ENCODE results near the gene TMEM82. TPM values are rescaled to one million over a fixed set of nuclear protein-coding genes. Genes with fewer than 3 reads are reported as not detected.

The TMEM82 gene
- total and polyA plus RNA-seq, 2 of the 13 experiments (the other 11 are each of a cell fraction or from before 2014, with no cell fraction given): 0.24 to 0.97 TPM

DNA sequence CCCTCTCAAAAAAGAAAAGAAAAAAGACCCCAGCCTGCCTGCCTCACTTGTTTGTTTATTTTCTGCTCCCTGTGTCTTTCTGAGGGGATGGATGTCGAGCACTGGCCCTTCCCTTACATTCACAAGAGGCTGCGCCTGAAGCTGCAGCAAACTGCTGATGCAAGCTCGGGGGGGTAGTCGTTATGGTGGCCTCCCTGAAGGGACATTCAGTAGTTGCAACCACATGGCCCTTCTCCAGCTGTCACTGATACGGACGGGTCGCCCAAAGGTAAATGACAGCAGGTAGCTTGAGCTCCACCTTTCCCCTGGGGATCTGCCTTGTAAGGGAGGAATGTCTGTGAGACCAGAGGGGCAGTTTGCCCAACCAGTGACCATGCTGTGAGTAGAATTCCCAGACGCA, 40.5 kb upstream of the TMEM82 start:
- Histone ChIP-seq H3K4me1 (ENCODE audit: insufficient read depth, low read length) (no peaks in the 10 kb centered on the region), H3K36me3 (replicated peaks in 1 of 2; ENCODE audit: control insufficient read depth in 1 of 2, insufficient read depth in 2 of 2, low read length in 2 of 2) (peaks cover 5 to 18% of the 10 kb centered on the region in 2 experiments; a peak in 4 of 5 replicates), H3K27me3 (ENCODE audit: control insufficient read depth in 1 of 2, insufficient read depth in 2 of 2, low read length in 2 of 2) (no peaks in the 10 kb centered on the region), H3K4me2 (ENCODE audit: low read depth, low read length) (no peak overlapping the region), H2AFZ (ENCODE audit: low read length) (no peak overlapping the region), H3K9ac (ENCODE audit: insufficient read depth, low read depth, low read length) (no peak overlapping the region), H3K4me3 (replicated peaks in 1 of 3; ENCODE audit: insufficient read depth in 1 of 3, low read depth in 2 of 3, low read length in 3 of 3) (no peak overlapping the region), H3K27ac (ENCODE audit: extremely low read length, insufficient read depth, low read length) (no peak overlapping the region), H3K9me3 (ENCODE audit: low read length) (no peaks in the 10 kb centered on the region), H3K79me2 (ENCODE audit: insufficient read depth, low read length) (no peaks in the 10 kb centered on the region), H4K20me1 (ENCODE audit: insufficient read depth, low read length) (no peaks in the 10 kb centered on the region)
- POLR2A ChIA-PET: no interaction called here
- in situ Hi-C loops (cut with HindIII; ENCODE audit: extremely low pct_ligation_motif_present, low pct_unique_long_range_greater_than_20kb) (no loop called here), intact Hi-C loops (cut with micrococcal nuclease; ENCODE audit: unreplicated experiment) (no loop called here)
- DNase-seq (ENCODE audit: low spot score) (no peak), FAIRE-seq (no peak), ATAC-seq (no peak)
- WGBS (ENCODE audit: low lambda C conversion rate): 93% methylated on average over 4 of the region's 8 CpGs
- no TSS peak for BruUV-seq (replicated peaks)
- CTCF ChIA-PET (ENCODE audit: low intra/inter-chr PET ratio, low total read pairs): no interaction called here
- TF ChIP-seq FIP1L1 (IDR thresholded peaks at IDR 0.05; ENCODE audit: borderline replicate concordance, insufficient read depth, low read depth, low read length) (no peak), ZNF564 (CRISPR knock-in tag; IDR thresholded peaks at IDR 0.05) (no peak), HDAC6 (IDR thresholded peaks at IDR 0.05; ENCODE audit: low read depth, low read length) (no peak), PLSCR1 (CRISPR knock-in tag; IDR thresholded peaks at IDR 0.05; ENCODE audit: borderline replicate concordance) (no peak), ZNF34 (CRISPR knock-in tag; IDR thresholded peaks at IDR 0.05; ENCODE audit: borderline replicate concordance) (no peak), ZNF350 (CRISPR knock-in tag; IDR thresholded peaks at IDR 0.05; ENCODE audit: borderline replicate concordance, low read depth) (no peak), SMARCC2 (IDR thresholded peaks at IDR 0.05) (no peak), JARID2 (CRISPR knock-in tag; IDR thresholded peaks at IDR 0.05; ENCODE audit: insufficient replicate concordance) (no peak), ZNF235 (CRISPR knock-in tag; IDR thresholded peaks at IDR 0.05; ENCODE audit: borderline replicate concordance) (no peak), HINFP (CRISPR knock-in tag; IDR thresholded peaks at IDR 0.05; ENCODE audit: low read depth) (no peak), NRL (CRISPR knock-in tag; IDR thresholded peaks at IDR 0.05; ENCODE audit: borderline replicate concordance) (no peak), MEIS2 (CRISPR knock-in tag; IDR thresholded peaks at IDR 0.05) (no peak)
- TF ChIP-seq, protein P1, sequence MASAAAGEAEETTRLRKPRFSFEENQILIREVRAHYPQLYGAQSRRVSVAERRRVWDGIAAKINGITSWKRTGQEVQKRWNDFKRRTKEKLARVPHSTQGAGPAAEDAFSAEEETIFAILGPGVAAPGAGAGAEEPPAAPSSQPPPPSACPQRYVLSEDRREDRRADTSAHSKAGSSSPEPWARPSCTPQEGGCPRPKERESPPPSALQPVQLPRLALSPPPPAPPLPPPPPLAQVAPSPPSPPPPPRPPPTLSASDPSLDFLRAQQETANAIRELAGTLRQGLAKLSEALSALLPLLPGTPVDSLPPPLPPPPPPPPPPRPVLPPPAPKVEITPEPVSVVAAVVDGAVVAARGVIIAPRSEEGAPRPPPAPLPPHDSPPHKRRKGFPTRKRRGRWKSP (CRISPR knock-in tag; IDR thresholded peaks at IDR 0.05): no peak
- TF ChIP-seq, protein P2, sequence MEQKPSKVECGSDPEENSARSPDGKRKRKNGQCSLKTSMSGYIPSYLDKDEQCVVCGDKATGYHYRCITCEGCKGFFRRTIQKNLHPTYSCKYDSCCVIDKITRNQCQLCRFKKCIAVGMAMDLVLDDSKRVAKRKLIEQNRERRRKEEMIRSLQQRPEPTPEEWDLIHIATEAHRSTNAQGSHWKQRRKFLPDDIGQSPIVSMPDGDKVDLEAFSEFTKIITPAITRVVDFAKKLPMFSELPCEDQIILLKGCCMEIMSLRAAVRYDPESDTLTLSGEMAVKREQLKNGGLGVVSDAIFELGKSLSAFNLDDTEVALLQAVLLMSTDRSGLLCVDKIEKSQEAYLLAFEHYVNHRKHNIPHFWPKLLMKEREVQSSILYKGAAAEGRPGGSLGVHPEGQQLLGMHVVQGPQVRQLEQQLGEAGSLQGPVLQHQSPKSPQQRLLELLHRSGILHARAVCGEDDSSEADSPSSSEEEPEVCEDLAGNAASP (CRISPR knock-in tag; IDR thresholded peaks at IDR 0.05; ENCODE audit: borderline replicate concordance): no peak
- TF ChIP-seq, protein P3, sequence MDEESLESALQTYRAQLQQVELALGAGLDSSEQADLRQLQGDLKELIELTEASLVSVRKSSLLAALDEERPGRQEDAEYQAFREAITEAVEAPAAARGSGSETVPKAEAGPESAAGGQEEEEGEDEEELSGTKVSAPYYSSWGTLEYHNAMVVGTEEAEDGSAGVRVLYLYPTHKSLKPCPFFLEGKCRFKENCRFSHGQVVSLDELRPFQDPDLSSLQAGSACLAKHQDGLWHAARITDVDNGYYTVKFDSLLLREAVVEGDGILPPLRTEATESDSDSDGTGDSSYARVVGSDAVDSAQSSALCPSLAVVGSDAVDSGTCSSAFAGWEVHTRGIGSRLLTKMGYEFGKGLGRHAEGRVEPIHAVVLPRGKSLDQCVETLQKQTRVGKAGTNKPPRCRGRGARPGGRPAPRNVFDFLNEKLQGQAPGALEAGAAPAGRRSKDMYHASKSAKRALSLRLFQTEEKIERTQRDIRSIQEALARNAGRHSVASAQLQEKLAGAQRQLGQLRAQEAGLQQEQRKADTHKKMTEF (CRISPR knock-in tag; IDR thresholded peaks at IDR 0.05): no peak
- TF ChIP-seq, protein P4, sequence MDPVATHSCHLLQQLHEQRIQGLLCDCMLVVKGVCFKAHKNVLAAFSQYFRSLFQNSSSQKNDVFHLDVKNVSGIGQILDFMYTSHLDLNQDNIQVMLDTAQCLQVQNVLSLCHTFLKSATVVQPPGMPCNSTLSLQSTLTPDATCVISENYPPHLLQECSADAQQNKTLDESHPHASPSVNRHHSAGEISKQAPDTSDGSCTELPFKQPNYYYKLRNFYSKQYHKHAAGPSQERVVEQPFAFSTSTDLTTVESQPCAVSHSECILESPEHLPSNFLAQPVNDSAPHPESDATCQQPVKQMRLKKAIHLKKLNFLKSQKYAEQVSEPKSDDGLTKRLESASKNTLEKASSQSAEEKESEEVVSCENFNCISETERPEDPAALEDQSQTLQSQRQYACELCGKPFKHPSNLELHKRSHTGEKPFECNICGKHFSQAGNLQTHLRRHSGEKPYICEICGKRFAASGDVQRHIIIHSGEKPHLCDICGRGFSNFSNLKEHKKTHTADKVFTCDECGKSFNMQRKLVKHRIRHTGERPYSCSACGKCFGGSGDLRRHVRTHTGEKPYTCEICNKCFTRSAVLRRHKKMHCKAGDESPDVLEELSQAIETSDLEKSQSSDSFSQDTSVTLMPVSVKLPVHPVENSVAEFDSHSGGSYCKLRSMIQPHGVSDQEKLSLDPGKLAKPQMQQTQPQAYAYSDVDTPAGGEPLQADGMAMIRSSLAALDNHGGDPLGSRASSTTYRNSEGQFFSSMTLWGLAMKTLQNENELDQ (CRISPR knock-in tag; IDR thresholded peaks at IDR 0.05; ENCODE audit: borderline replicate concordance): no peak
